GM18499 (cell line): ENCODE data around the gene CAMSAP2.

Source experiments
- ATAC-seq: cut with Tn5 transposase; IDR thresholded peaks from one replicate; pipeline ENCODE4 v1.9.1; 2021; ENCODE audit warnings: moderate number of reproducible peaks; ENCODE audit not compliant: insufficient read depth, unreplicated experiment

Gene CAMSAP2

DNA sequence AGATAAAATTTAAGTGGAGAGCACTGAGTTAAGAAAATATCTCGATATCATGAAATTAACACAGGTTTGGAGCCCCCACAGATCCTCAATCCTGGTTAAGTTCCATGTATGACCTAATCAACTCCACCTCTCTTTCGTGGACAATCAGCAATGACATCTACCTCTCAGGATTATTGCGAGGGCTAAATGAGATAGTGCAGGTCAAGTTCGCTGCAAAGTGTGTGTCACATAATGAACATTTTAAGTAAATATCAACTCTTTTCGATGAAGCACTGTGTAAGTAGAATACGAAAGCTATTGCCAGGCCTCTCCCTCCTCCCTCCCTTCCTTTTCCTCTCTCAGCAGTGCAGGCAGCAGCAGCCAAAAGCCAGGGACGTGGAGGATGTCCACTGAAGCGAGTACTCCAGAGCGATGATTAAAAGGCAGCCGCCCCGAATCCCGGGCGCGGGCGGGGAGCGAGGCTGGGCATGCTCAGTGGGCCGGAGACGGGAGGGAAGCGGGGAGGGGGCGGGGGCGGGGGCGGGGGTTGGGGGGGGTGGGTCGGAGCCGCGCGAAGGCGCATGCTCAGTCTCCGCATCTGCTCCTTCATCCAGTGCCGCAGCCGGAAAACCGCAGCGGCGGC lies at the start of gene CAMSAP2:
Gene CAMSAP2 (plus strand): TSS at position 567 of the 622 bp plus-strand sequence. CDS start 935 bp downstream, outside the sequence.
- ATAC-seq = no peak

DNA sequence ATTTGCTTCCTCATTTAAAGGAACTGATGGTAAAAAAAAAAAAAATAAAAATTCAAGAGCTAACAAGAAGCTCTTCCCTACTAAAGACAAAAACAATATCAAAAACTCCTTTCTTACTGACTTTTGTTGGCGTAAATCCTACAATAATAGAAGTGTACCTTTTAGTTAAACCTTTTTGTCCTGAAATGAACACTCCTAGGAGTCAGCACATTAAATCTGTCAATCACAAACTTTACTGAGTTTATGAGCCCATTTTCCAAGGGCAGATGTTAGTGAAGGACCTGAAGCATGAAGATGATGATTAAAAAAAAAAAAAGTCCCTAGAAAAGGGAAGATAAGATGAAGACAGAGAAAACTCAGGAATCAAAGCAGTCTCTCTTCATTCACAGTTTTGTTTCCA lies 46.4 kb upstream of the CAMSAP2 start:
- no peak for ATAC-seq

- no peak for ATAC-seq
These were observed 45.4 kb upstream of the CAMSAP2 start for GRCh38 chr1:200693327-200693726.

DNA sequence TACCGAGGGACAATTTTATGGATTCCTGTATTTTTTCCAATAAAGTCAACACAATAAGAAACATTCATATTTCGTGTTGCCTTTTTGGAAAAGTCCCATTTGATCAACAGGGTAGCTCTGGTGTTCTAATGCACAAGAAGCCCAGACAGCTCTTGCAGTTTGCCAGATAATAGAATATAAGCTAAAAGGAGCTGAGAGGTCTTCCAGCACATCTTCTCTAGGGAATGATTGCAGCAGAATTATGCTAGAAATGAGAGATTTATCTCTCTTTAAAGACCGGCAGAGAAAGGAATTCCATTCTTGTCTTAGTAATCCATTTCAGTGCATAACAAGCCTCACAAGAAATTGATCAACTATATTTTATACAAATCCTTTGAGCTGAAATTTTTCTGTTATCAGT lies 44.0 kb upstream of the CAMSAP2 start:
- ATAC-seq = no peak

- ATAC-seq = no peak
These were observed 38.8 kb upstream of the CAMSAP2 start for GRCh38 chr1:200699871-200700270.

- ATAC-seq = no peak
These were observed 33.6 kb upstream of the CAMSAP2 start for GRCh38 chr1:200704986-200705500.

- no peak for ATAC-seq
These were observed 32.4 kb upstream of the CAMSAP2 start for GRCh38 chr1:200706111-200706814.

- ATAC-seq = no peak
These were observed 31.6 kb upstream of the CAMSAP2 start for GRCh38 chr1:200707116-200707515.

- no peak for ATAC-seq
These were observed 30.5 kb upstream of the CAMSAP2 start for GRCh38 chr1:200708161-200708560.

GRCh38 chr1:200708769-200709168 lies 29.9 kb upstream of the CAMSAP2 start:
- no peak for ATAC-seq

DNA sequence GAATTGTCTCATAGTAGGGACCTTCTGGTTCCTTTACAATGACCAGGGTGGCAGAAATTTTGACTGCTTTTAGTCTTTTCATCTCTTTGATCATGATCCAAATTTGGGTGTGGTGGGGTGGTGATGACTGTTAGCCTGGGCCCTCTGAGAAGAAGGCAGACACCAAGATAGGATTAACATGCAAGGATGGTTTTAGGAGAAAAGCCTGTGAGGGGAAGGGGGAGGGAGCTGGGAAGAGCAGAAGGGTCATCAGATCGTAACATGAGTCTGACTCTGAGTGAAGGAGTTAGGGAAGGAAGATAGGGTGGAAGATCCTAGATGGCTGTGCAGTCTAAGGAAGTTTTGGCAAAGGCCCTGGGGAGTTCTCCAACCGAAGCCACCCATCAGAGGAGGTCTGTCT lies 28.5 kb upstream of the CAMSAP2 start:
- no peak for ATAC-seq

DNA sequence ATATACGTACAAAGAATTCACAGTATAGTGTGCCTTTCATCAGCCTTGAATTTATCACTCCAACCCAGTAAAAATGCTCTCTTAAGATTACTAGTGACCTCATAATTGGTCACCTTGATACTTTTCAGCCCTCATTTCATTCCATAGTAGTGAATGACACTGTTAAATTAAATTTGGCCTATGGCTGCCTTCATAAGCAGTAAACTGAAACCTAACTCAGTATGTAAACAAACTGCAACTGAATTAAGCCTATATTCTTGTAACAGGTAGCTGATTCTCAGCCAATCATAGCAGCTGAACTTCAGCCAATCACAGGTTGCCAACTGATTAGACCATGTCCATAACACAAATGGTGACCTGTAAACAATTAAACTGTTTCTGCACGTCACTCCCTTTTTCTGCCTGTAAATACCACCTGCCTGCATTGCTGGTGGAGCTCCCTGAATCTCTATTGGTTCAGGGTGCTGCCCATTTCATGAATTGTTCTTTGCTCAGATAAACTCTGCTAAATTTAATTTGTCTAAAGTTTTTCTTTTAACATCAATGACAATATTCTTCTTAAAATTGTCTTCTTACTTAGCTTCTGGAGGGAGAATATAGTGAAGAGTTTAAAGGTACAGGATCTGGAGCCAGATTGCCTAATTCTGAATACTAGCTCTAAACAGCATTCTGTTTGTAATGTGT lies 24.0 kb upstream of the CAMSAP2 start:
- no peak for ATAC-seq

- ATAC-seq = no peak
These were observed 18.5 kb upstream of the CAMSAP2 start for GRCh38 chr1:200720199-200720598.

DNA sequence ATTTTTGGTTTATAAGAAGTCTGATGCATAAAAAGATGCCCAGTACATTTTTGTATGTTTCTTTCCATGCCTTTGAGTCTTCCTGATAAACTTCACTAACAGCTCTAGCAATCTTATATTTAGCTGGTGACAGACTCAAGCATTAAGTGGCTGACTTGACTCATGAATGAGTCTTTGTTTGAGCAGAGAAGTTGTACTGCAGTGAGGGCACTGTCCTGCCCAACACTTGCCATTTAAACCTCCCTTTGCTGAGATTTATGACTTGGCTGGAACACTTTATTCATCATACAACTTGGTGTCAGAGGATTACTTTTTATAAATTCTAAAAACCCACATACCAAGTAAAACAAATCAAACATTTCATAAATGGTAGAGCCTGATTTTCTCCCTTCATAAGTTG lies 14.6 kb upstream of the CAMSAP2 start:
- no peak for ATAC-seq

DNA sequence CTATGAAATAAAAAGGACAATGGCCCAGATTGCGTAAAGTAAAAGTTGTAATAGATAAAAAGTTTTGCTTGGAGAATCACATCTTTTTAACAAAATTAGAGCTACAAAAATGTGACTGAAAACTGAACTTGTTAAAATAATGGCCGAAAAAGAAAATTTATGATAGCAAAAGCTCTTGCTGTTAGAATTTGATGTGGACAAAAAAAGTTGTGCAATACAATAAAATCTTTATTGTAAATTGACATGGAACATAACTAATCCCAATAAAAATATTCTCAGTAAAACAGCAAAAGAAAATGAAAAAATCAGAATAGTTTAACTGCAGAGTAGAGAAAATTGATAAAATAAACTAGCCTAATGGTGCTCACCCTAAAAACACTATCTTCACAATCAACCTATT lies 11.4 kb upstream of the CAMSAP2 start:
- ATAC-seq = no peak

GRCh38 chr1:200729863-200730262 lies 8.8 kb upstream of the CAMSAP2 start:
- no peak for ATAC-seq

- no peak for ATAC-seq
These were observed 6.9 kb upstream of the CAMSAP2 start for GRCh38 chr1:200731654-200732332.

GRCh38 chr1:200732438-200732837 lies 6.3 kb upstream of the CAMSAP2 start:
- ATAC-seq = no peak

GRCh38 chr1:200733907-200734306 lies 4.8 kb upstream of the CAMSAP2 start:
- no peak for ATAC-seq

DNA sequence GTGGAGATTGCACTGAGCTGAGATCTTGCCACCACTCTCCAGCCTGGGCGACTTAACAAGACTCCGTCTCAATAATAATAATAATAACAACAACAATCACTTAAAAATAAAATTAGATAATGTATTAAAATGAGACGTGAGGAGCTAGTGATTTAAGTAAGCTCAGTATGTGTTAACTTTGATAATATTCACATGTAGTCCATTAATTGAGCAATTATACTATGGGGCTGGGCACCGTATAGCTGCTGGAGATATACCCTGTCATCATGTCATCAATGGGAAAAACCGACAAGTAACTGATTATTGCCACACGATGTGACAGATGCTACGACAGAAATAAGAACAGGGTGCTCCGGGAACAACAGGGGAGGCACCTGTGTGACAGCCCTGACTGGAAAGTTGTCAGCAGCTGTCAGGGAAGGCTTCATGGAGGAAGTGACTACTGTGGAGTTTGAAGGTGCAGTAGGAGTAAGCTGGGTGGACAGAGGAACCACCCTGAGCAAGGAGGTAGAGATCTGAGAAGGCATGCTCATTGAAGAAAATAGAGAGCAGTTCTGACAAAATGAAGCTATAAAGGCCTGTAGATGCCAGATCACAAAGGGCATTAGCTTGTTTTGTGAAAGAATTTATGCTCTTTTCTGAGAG lies 924 bp upstream of the CAMSAP2 start:
- ATAC-seq = no peak
